ENCODE data around the gene KRTAP1-5.
A peak's percentile ranks its signal among the peaks of the same experiment; 100 is the strongest.
"Not testable (repeated sequence)": the region's sequence is repeated elsewhere in the genome, so short reads cannot be mapped to it uniquely, and the experiment has no call there.

KRTAP1-5 gene, protein sequence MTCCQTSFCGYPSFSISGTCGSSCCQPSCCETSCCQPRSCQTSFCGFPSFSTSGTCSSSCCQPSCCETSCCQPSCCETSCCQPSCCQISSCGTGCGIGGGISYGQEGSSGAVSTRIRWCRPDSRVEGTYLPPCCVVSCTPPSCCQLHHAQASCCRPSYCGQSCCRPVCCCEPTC

GRCh38 chr17:41026715-41027471, at the start of gene KRTAP1-5:
KRTAP1-5 (minus strand) TSS chr17:41027208; CDS start chr17:41027155, 53 bp downstream.
- Histone ChIP-seq H3K27ac (no peak within 1 kb of the TSS), H3K4me3 (no peak within 1 kb of the TSS)

DNA sequence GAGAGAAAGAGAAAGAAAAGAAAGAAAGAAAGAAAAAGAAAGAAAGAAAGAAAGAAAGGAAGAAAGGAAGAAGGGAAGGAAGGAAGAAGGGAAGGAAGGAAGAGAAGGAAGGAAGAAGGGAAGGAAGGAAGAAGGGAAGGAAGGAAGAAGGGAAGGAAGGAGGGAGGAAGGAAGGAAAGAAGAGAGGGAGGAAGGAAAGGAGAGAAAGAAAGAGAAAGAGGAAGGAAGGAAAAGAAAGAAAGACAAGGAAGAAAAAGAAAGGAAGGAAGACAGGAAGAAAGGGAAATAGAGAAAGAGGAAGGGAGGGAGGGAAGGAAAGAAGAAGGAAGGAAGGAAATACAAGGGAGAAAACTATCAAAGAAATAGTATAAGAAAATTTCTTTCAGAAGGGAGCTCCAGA, 49.8 kb upstream of the KRTAP1-5 start:
- H3K4me3 ChIP-seq, result no peak overlapping the region
- H3K27ac ChIP-seq, result no peak overlapping the region

GRCh38 chr17:41073676-41074075, 46.7 kb upstream of the KRTAP1-5 start:
- Histone ChIP-seq H3K27ac (no peak overlapping the region), H3K4me3 (no peak overlapping the region)

DNA sequence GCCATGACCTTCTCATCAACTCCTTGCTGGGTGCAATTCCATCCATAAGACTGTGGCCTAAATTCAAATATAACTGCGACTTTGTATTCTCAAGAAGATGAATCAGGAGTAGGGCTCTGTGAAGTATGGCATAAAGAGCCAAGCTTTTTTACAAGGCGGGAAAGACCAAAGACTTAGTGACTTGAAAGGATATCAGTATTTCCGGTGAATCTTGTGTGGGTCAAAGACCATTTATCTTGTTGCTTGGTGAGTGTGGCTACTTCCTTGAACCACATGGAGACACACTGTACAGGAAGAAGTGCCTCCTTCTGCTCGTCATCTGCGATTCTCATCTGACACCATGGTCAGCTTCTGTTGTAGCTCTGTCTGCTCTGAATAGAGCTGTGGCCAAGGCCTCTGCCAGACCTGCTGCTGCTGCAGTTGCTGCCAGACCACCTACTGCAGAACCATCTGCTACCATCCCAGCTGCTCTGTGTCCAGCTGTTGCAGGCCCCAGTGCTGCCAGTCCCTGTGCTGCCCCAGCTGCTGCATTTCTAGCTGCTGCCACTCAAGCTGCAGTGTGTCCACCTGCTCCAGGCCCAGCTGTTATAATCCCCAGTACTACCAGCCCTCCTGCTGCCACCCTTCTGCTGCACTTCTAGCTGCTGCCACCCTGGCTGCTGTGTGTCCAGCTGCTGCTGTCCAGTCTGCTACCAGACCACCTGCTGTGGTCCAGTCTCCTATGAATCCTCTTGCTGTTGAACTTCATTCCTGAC, 44.8 kb upstream of the KRTAP1-5 start:
- Histone ChIP-seq H3K4me3 (no peak overlapping the region), H3K27ac (no peak overlapping the region)

GRCh38 chr17:41069031-41069430, 42.0 kb upstream of the KRTAP1-5 start:
- Histone ChIP-seq H3K4me3 (no peak overlapping the region), H3K27ac (no peak overlapping the region)

GRCh38 chr17:41067281-41067680, 40.3 kb upstream of the KRTAP1-5 start:
- H3K27ac ChIP-seq, result no peak overlapping the region
- no peak overlapping the region for H3K4me3 ChIP-seq

DNA sequence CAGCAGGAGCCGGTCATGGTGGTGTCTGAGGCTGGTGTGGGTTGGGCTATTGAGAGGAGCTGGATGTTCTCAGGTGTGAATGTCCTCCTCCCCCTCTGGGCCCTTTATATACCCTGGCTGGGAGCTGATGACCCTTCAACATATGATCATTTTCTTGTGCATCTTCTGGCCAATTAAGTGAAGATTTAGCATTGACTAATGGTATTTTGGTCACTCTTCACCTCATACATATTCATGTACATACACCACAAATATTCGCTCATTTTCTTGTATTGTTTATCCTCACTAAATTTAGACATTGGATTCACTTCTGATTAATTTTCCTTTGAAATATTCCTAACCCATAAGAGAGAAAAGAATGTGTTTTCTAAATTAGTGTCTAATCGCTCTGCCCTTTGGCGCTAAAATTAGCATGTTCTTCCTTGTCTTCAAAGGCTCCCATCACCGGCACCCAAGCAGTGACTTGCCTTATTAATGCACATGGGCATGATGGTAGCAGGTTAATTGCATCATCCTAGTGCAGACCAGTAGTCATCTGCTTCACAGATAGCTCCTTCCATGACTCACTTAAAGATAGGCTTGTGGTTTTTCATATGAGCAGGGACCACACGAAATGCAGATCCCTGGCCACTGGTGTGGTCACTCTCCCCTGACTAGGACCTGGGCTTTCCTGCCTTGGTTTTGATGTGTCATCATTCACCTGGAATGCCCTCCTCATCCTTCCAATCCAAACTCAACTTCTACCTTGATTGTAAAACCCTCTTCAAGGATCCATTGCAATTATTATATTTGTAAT, 39.0 kb upstream of the KRTAP1-5 start, which contains the start of gene KRTAP2-4:
TSS of gene KRTAP2-4 (minus strand) at position 51 of the 796 bp plus-strand sequence. CDS start at position 17, 34 bp downstream.
- Histone ChIP-seq H3K27ac (no peak within 1 kb of the TSS), H3K4me3 (no peak within 1 kb of the TSS)

GRCh38 chr17:41065016-41065689, 38.1 kb upstream of the KRTAP1-5 start:
- not testable (repeated sequence) for H3K27ac ChIP-seq

DNA sequence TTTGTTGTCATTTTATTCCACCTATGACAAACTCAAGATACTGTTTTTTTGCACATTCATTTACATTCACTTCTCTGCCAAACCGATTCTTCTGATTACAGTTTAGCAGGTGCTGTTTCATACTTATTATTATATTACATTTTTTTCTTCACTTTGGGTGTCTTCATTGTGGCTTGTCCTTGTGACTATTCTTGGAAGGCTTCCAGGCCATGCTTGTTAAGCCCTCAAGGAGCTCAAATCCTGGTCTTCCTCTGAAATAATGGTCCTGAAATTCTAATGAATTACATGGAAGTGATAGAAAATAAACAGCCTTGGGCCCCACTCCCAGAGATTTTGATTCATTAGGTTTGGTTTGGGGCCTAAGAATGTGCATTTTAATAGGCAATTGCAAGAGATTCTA, 37.3 kb upstream of the KRTAP1-5 start:
- no peak overlapping the region for H3K27ac ChIP-seq

More at GRCh38 chr17:41065016-41065689, 38.1 kb upstream of the KRTAP1-5 start:
- not testable (repeated sequence) for H3K4me3 ChIP-seq

GRCh38 chr17:41063449-41063848, 36.4 kb upstream of the KRTAP1-5 start:
- no peak overlapping the region for H3K4me3 ChIP-seq
- H3K27ac ChIP-seq, result no peak overlapping the region

More for the DNA sequence above, 37.3 kb upstream of the KRTAP1-5 start:
- no peak overlapping the region for H3K4me3 ChIP-seq

DNA sequence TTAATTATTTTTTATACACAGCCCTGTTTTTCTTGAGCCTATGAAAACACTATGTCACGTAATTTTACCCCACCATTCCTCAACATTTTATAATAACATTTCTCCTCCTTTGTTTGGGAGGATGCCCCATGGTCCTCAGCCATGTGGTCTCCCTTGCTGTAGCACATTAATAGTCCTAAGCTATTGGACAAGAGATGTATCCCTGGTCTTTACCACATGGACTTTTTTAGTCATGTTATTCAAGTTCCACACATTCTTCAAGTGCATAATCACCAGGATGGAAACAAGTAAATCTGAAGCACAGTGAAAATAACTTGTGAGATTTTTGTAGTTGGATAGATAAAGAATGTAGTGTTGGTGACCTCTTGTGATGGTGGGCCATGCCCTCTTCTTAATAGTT, 35.0 kb upstream of the KRTAP1-5 start:
- Histone ChIP-seq H3K27ac (peak overlapping the region in 3 of 21 experiments; percentile 10 to 70 (median 61)), H3K4me3 (no peak overlapping the region)

DNA sequence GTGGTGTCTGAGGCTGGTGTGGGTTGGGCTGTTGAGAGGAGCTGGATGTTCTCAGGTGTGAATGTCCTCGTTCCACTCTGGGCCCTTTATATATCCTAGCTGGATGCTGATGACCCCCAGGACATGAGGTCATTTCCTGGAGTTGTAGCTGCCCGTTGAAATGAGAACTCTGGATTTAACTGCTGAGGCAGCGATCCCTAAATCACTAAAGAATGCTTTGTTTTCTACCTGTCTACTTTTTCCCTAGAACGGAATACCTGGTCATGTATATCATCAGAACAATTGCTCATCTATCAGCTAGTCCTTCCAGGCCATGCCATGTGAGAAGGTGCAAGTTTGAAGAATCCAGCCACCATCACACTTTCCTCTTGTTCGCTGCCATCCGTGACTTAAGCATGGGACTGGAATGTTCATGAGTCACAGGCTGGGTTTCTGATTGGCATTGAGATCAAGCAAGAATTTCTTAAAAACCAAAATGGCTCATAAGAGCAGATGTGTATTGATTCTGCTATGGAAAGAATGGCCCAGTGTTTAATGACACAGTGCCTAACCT, 33.1 kb upstream of the KRTAP1-5 start, which contains the start of gene KRTAP2-3:
TSS of gene KRTAP2-3 (minus strand) at position 63 of the 553 bp plus-strand sequence. CDS start 64 bp downstream, outside the sequence.
- no peak within 1 kb of the TSS for H3K4me3 ChIP-seq
- H3K27ac ChIP-seq, result peak within 1 kb of the TSS in 3 of 21 experiments; percentile 32 to 70 (median 61)

GRCh38 chr17:41059276-41060051, 32.5 kb upstream of the KRTAP1-5 start:
- not testable (repeated sequence) for H3K27ac ChIP-seq, H3K4me3 ChIP-seq

DNA sequence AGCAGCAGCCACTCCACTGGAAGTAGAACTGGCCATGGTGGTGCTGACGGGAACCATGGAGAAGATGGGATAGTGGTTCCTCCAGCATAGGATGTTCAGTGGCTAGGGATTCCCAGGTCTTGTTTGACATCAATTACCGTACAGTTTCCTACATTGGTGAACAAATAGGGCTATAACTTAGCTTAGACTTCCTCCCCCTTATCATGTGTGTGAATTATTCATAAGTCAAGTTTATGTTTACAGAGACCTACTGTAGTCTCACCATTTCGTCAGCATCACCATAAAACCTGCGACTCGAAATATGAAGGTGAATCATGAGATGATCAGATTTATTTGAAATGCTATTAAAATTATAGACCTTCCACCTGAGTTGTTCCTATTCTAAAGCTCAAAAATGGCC, 31.7 kb upstream of the KRTAP1-5 start:
- Histone ChIP-seq H3K27ac (no peak overlapping the region), H3K4me3 (no peak overlapping the region)

DNA sequence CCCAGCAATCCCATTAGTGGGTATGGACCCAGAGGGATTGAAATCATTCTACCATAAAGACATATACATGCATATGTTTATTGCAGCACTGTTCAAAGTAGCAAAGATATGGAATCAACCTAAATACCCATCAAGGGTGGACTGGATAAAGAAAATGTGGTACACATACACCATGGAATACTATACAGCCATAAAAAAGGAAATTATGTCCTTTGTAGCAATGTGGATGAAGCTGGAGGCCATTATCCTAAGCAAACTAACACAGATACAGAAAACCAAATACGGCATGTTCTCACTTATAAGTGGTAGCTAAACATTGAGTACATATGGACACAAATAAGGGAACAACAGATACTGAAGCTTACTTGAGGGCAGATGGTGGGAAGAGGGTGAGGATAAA, 30.5 kb upstream of the KRTAP1-5 start:
- H3K27ac ChIP-seq, result no peak overlapping the region
- no peak overlapping the region for H3K4me3 ChIP-seq

DNA sequence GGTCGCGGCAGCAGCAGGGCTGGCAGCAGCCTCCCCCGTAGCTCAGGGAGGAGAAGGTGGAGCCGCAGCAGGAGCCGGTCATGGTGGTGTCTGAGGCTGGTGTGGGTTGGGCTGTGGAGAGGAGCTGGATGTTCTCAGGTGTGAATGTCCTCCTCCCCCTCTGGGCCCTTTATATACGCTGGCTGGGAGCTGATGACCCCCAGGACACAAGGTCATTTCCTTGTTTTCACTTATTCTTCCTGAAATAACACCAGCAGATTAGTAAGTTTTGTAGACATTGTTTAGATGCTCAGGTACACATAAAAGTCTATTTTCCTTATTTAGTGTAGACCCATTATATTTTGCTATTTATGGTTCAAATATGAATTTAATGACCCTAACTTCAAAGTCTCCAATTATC, 28.1 kb upstream of the KRTAP1-5 start, which contains the start of gene KRTAP2-2:
TSS of gene KRTAP2-2 (minus strand) at position 101 of the 400 bp plus-strand sequence. CDS start at position 82, 19 bp downstream.
- H3K27ac ChIP-seq, H3K4me3 ChIP-seq: not testable (repeated sequence)

DNA sequence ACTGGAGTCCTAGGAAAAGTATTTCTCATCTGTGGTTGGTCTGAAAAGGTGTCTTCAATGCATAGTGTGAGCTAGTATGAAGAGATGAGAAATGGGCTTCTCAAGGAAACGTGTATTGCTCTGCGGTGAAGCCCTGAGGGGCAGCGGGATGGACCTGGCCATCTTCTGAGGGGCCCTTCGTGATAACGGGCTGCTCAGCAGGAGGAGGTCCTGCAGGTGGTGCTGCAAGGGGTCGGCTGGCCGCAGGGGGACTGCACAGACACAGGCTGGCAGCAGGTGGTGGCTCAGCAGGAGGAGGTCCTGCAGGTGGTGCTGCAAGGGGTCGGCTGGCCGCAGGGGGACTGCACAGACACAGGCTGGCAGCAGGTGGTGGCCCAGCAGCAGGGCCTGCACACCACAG, 27.5 kb upstream of the KRTAP1-5 start:
- not testable (repeated sequence) for H3K27ac ChIP-seq, H3K4me3 ChIP-seq

DNA sequence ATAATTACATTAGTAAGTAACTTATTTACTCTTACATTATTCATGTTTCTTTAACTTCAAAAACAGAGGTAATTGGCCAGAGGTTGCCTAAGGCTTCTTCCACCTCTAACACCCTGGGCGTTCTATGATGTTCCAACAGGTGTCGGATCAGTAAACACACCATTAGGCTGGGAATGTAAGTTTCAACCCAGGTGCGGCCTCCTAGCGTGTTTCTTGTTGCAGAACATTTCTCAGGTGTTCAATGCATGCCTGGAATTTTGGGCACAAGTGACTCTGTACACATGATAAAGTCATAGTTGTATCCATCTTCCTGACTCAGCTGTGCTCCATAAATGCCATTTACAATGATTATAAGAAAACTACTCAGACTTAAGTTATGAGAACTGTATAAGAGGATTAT, 27.0 kb upstream of the KRTAP1-5 start:
- Histone ChIP-seq H3K27ac (no peak overlapping the region), H3K4me3 (no peak overlapping the region)

All from skin epidermis (tissue), 12 donors.